Tongue (tissue), 2 donors: ENCODE data around the gene ENTPD2. TPM values are rescaled to one million over a fixed set of nuclear protein-coding genes. Genes with fewer than 3 reads are reported as not detected.
"Not testable (repeated sequence)": the region's sequence is repeated elsewhere in the genome, so short reads cannot be mapped to it uniquely, and the experiment has no call there.

Source experiments
- DNase-seq: peaks from one replicate; pipeline ENCODE4 v3.0.0-alpha.2; 2015
- total RNA-seq: library from RNA; depleted of rRNA; stranded (reverse); fragments of >200 nt; gene quantifications from one replicate; pipeline ENCODE4 v1.2.3, GENCODE V29; 2014

Gene ENTPD2
- total RNA-seq, 1 donor from 2014 or later, result 7.3 TPM

DNA sequence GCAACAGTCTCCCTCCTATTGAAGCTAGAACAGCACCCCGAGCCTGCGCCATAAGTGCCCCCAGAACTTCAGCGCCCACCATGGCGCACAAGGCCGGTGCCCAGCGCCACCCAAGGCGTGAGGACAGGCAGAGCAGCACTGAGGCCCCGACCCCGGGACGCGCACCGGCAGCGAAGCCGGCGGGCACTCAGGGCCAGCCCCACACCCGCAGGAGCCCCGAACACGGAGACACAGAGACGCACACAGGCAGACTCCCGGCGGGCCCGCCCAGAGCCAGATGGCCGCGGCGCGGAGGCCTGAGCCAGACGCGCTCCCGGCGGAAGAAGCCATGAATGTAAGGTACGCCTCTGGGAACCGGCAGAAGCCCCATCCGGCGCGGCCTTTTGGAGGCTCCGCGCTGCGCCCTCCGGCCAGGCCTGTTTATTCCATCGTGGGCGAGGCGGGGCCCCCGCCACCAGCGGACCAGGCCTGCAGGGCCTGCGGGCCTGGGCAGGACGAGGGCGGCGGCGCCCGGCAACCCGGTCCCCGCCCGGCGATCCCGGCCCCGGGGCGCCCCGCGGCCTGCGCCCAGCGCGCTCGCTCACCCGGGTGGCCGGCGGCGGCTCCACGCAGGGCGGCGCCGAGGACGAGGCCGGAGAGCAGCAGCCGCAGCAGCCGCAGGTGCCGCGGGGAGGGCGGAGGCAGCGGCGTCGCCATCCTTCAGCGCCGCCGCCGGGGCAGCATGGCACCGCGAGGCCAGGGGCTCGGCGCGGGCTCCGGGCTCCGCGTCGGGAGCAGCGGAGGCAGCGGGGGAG lies 8.4 kb downstream of the ENTPD2 start:
- peak; percentile 34 for DNase-seq

DNA sequence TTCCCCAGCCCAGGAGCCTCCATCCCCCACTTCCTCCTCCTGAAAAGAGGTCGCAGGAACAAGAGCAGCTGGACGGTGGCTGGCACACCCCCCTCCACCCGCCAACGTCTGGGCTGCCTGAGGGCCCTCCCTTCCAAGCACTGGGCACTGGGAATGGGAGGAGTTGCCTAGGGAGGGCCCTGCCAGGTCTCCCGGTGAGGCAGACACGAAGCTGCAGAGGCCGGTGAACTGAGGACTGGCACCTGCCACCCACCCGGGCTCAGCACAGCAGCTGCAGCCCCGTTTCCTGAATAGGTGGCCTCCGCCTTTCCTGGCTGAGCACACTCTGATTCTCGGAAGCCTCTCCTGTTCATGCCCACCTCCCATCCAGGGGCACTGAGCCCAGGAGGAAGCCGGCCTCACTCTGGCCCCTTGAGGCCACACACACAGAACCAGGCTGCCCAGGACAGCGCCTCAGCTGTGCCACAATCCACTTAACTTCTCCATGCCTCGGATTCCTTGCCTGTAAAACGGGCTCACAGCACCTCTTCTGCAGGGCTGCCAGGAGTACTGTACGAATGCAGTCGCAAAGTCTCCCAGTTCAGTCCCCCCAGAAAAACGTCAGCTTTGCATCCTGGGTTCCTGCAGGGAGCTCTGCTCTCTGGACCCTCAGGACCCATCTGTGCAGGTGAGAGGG lies 9.2 kb downstream of the ENTPD2 start:
- DNase-seq, result no peak

DNA sequence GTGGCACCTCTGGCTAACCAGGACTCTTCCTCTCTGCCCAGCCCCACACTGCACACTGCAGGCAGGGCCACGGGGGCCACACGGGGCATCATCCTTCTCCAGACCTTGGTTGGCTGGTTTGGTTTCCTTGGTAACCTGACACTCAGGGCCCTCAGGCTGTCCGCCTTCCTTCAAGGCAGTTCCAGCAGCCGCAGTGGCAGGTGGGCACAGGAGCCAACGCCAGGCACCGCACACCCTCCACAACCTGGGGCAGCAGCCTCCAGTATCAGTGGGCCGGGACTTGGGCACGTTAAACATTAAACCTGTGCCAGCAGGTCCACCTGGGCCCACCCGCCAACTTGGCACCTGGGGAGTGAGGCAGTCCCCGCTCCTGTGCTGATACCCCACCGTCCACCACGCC lies 9.8 kb downstream of the ENTPD2 start:
- DNase-seq, result no peak

DNA sequence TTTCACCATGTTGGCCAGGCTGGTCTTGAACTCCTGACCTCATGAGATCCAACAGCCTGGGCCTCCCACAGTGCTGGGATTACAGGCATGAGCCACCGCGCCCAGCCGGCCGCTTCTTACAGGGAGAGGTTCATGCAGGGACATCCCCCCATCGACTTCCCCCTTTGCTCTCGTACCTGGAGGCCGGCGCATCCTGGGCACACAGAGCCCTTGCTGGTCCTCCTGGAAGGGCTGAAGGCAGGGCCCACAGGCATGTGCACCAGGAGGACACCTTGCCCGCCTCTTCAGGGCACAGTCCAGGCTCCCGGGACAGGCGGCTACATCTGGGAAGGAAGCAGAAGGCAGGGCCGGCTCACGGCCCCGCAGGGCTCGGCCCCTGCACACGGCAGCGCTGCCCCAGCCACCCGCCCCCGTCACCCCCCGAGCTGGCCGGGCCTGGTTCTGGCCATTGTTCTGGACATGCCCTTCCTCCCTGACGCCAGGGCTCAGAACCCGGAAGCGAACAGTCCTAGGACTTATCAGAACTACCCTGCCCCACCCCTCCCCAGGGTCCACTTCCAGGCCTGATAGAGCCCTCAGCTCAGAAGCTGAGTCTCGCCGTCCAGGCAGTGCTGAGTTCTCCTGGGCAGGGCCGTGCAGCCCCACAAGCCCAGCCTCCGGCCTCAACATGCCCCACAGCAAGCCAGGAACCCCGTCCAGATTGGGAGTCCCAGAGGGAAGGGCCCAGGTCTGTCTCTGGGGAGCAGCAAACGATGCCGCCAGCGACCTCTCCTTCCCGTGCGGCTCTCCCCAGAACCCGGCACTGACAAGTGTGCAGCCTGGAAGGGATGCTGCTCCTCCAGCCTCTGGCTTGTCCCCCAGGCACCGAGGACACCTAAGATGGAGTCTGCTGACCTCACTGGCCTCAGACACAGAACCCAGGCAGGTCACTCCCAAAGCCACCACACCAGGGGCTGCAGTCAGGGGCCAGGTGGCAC lies 10.8 kb downstream of the ENTPD2 start:
- DNase-seq, result no peak

DNA sequence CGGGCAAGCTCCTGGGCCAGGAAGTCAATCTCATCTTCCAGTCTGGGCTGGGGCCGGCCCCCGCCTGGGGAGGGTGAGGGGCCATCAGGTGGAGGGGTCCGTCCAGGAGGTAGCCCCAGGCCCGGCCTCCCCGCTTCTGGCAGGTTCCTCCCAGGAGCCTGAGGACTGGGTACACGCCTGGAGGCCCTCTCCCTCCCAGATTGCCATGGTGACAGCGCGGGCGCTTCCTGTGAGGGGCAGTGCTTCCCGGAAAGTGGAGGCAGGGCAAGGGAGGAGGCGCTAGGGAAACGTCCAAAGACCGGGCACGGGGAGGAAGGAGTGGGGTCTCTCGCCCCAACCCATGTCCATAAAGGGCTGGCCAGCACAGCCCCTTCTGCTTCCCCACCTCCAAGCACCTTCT lies 12.7 kb downstream of the ENTPD2 start:
- DNase-seq, result no peak

DNA sequence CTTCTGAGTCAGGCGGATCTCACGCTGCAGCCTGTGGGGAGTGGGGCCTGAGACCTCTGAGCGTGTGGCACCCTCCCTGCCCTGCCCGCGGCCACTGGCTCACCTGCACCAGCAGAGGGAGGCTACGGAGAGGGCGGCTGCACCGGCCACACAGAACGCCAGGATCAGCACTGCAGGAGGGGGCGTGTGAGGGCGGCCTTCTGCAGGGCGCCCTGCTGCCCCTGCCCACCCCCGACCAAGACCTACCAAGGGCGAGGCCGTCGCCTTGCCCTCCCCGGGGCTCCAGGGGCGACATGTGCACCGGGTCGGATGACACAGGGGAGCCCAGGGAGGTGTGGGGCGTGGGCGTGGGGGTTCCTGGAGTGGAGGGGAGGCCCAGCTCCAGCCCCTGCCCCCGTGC lies 13.3 kb downstream of the ENTPD2 start:
- no peak for DNase-seq

DNA sequence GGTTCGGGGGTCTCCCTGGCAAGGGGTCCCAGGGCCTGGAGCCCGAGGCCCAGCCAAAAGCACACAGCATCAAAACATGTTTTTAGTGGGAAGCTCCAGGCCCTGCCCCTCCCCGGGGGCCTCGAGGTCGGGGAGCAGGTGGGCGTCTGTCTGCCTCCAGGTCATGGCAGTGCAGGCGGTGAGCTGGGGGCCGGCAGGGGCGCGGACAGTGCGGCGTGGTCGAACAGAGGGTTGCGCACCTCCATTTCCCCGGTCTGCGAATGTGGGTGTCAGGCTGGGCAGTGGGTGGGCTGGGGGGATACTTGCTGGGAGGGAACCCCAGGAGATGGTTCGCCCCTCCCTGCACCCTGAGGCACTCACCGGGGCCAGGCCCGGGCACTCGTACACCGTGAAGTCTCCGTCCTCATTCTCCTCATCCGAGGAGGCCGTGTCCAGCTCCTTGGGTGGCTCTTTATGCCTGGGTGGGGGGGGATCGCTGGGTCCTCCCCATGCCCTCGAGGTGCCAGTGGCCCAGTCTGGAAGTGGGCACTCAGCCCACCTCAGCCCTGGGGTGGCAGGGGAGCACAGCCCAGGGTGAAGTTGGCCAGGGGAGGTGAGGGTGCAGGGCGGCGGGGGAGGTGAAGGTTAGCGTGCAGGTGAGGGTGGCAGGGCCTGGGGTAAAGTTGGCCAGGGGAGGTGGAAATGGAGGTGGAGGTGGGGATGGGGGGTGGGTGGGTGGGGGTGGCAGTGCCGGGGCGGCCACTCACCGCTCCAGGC lies 14.1 kb downstream of the ENTPD2 start:
- no peak for DNase-seq

- DNase-seq, result no peak
Observed at GRCh38 chr9:137038916-137039315, 14.9 kb downstream of the ENTPD2 start.

DNA sequence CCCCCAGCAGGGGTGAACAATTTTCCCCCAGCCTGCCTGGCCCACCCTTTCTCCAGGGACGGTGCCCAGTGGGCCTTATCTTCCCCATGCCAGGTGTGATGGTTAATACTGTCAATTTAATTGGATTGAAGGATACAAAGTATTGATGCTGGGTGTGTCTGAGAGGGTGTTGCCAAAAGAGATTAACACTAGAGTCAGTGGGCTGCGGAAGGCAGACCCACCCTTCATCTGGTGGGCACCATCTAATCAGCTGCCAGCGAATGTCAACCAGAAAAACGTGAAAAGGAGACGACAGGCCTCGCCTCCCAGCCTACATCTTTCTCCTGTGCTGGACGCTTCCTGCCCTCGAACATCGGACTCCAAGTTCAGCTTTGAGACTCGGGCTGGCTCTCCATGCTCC lies 16.4 kb downstream of the ENTPD2 start:
- DNase-seq, result no peak

DNA sequence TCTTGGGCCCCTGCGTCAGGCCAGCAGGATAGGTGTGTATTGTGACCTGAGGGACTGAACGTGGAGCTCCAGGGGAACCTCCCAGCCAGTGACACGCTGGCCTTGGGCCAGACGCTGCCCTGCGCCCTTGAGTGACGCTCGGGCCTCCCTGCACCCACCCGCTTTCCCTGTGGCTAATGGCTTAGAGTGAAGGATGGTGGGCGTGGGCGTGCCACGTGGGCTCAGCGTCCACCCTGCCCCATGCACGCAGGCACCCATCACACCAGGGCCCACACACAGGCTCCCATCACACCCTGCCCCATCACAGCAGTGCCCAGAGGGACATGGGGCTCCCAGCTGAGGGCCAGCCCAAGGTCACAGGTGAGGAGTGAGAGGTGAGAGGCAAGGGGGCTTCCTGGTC lies 16.8 kb downstream of the ENTPD2 start:
- DNase-seq, result no peak

DNA sequence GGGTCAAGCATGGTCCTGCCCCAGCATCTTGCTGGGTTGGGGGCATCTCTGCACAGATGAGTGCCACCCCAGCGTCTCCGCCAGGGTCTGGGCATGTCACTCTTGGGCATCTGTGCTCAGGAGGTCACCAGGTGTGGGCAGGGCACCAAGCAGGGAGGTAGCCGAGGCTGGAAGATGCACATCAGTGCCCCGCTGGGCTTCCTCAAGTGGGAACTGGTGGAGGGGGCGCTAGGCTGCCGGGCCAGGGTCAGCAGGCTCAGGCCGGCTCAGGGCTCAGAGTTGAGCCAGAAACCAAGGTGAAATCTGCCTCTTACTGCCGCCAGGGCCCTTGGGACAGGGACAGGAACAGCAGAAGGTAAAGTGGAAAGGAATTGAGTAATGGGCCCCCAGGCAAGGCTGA lies 17.9 kb downstream of the ENTPD2 start:
- DNase-seq, result no peak

- no peak for DNase-seq
Observed at GRCh38 chr9:137035507-137035834, 18.4 kb downstream of the ENTPD2 start.

GRCh38 chr9:137034709-137035506 lies 19.0 kb downstream of the ENTPD2 start:
- peak; percentile 94 for DNase-seq

DNA sequence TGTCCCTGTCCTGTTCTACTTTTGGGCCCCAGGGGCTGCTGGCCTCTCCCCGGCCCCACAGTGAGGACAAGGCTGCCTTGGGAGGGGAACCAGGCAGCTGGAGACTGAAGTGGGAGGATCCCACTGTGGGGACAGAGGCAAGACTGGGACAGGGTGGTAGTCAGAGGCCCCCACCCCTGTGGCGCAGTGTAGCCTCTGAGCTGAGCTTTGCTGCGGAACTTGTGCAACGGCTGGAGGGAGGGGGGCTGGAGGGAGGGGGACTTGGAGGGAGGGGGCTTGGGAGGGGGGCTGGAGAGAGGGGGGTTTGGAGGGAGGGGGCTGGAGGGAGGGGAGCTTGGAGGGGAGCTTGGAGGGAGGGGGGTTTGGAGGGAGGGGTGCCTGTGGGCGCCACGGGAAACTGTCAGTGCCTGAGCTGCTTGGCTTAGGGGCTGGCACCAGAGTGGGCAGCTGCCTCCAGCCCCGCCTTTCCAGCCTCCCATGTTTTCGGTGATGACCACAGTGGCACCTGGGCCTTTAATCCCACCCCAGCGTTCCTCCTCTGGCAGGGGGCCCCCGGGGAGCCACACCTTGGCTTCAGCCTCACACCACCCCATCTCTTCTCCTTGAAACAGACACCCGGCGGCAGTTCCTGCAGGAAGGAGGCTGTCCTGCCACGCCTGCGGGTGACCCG lies 19.7 kb downstream of the ENTPD2 start:
- DNase-seq, result no peak

- not testable (repeated sequence) for DNase-seq
Observed at GRCh38 chr9:137033481-137033880, 20.4 kb downstream of the ENTPD2 start.

GRCh38 chr9:137032858-137033257 lies 21.0 kb downstream of the ENTPD2 start:
- DNase-seq, result no peak

DNA sequence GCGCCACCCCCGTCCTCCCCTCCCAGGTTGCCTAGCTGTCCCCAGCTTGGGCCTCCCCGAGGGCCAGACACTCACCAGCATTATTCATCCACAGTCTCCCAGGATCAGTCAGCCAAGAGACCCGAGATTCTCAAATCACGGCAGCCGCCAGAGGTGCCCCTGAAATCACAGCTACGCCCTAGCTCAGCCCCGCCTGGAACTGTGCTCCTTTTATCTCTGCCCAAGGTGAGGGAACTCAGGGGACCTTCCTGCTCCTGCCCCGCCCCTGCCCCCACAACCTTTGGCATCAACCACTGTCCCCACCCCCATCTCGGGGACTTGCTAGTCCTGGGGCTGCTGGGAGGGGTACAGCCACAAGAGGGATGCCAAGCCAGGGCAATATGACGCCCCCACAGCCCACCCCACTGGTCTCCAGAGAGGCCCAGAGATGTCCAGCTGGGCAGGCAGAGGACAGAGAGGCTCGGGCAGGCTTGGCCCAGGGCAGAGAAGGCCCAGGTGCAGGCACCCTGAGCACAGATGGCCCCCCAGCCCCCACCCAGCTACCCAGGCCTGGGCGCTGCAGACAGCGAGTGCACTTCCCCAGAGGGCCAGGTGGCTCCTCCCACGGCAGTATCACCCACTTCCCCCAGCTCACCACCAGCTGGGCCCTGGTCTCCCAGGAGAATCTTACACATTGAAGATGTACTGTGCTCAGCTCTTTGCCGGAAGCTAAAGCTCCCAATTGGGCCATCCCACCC lies 21.8 kb downstream of the ENTPD2 start, which contains the start of gene FUT7:
Gene FUT7, minus strand, starts transcription at position 185 of the 737 bp plus-strand sequence. Its CDS starts 97 bp downstream, at position 88.
- no peak for DNase-seq

DNA sequence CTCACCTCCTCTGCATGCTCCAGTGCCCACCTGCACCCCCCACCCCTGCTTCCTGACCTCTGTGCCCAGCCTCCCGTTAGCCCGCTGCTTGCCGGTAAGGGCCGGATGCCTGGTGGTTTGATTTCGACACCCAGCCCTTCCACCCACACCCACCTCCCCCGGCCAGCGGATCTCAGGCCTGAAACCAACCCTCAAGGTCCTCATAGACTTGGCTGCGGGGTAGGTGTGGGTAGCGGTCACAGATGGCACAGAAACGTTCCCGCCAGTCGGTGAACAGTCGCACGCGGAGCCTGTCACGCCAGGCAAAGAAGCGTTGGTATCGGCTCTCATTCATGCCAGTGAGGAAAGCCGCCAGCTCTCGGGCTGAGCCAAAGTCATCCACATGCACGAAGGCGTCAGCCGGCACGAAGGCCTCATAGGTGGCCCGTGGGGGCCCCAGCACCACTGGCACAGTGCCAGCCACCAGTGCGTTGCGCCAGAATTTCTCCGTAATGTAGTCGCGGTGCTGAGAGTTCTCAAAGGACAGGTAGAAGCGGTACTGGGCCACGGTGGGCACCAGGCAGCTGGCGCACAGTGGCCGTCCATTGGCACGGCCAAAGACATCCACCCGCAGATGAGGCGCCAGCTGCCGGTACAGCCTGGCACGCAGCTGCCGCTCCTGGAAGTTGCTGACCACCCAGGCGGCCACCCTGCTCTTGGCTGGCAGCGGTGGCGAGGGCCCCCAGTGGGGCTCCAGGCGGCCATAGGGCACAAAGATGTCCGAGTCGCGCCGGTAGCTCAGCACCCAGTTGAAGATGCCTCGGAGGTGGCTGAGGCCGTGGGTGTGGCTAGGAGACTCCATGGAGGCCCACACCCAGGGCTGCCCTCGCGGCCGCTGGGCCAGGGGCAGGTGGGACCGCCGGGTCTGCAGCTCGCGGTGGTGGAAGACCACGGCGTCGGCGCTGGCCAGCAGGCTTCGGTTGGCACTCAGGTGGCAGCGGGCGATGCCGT lies 23.0 kb downstream of the ENTPD2 start:
- DNase-seq, result no peak
